ENCODE results near the gene NDUFA7.
"Not testable (repeated sequence)": the region's sequence is repeated elsewhere in the genome, so short reads cannot be mapped to it uniquely, and the experiment has no call there.

Gene NDUFA7

DNA sequence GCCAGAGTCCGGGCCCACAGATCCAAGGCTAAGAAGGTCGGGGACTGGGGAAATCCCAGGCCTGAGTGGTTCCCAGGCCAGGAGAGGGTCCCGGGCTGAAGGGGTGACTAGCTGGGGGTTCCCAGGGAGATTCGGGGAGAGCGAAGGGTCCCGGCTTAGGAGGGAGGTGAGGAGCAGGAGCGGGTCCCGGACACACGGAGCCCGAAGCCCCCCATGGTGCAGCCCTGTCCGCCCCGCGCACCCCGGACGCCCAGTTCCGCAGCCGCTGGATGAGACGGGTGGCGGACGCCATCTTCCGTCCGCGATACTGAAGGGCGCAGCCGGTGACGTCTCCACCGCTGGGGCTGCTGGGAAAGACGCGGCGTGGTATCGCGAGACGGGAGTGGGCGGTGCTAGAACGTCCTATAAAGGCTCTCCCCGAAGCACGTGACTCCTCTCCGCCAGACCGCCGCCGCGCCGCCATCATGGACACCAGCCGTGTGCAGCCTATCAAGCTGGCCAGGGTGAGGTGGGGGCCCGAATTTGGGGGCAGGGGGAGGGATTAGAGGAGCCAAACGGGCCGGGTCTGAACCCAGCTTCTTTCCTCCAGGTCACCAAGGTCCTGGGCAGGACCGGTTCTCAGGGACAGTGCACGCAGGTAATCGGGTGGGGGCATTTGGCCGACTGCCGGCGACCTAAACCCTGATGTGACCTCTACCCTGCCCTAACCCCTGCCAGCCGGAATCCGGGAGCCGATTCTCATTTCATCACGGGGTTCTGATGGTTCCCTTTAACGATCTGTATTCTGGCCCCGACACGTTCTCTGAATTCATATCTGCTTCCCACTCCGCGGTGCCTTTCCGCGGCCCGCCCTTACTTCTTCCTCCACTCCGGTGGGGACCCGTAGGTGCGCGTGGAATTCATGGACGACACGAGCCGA lies at the start of gene NDUFA7, which contains the start of gene RPS28:
Gene NDUFA7, minus strand, starts transcription at position 309 of the 919 bp plus-strand sequence. Its CDS starts 17 bp downstream, at position 292.
Gene RPS28, plus strand, starts transcription at position 430 of the 919 bp plus-strand sequence. Its CDS starts 35 bp downstream, at position 465.
- peak; percentile 94 to 97 for DNase-seq (ENCODE audit: low read depth in 2 of 2)

DNA sequence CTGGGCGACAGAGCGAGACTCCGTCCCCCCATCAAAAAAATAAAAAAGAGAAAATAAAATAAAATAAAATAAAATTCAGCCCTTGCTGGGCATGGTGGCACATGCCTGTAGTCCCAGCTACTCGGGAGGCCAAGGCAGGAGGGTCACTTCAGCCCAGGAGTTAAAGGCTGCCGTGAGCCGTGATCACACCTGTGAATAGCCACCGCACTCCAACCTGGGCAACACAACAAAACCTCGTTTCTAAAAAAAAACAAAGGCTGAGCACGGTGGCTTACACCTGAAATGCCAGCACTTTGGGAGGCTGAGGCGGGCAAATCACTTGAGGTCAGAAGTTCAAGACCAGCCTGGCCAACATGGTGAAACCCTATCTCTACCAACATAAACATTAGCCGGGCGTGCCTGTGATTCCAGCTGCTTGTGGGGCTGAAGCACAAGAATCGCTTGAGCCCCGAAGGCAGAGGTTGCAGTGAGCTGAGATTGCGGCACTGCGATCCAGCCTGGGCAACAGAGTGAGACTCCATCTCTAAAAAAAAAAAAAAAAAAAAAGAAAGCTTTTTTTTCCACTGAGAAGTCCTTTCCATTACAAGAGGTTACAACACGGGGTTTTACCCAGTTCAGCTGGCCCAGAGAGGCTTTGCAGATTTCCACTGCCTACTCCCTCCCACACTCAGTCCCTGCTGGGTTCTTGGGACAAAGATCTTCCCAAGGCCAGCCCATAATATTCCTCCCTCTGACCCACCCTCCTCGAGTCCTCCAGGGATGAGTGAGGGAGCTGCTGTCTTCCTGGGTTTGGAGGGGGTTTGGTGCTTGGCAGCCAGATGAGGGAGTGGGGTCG lies 49.2 kb upstream of the NDUFA7 start:
- DNase-seq (ENCODE audit: low read depth in 2 of 2) = no peak

DNA sequence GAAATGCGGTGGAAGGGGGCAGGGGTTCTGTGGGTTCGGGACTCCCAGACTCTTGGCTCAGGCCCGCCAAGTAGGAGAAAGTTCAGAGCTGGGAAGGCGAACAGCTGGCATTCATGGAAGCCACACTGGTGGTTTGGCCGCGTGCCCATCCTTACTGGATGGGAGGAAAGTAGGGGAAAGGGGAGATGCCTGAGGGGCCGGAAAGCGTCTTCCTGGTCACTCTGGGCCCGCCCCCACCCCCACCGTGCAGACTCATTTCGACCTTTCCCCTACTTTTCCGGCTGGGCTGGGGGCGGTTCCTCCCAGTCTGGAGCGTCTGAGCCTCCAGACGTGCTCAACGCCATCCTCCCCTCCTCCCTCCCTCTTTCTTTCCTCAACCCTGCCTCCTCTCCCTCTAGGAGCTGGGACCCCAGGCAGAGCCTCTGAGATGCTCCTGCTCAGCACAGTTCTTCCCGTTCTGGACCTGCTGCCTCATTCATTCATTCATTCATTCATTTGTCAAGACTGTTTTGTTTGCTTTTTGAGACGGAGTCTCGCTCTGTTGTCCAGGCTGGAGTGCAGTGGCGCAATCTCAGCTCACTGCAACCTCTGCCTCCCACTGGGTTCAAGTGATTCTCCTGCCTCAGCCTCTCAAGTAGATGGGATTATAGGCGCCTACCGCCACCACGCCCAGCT lies 46.3 kb upstream of the NDUFA7 start:
- DNase-seq (ENCODE audit: low read depth in 2 of 2) = no peak

DNA sequence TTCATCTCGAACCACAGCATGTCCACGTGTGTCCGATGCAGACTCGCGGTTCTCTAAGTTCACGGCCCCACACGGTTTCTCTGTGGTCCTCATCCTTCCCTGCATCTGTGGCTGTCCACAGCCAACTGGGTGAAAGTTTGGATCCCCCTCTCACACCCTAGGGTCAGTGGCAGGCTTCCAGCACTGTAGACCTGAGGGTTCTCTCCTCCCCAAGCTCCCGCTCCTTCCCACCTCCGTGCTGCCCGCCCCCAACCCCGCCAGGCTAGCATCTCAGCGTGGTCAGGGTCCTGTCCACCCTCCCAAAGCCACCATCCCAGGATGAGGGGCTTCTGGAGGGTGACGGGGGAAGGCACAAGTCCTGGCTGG lies 45.8 kb upstream of the NDUFA7 start:
- no peak for DNase-seq (ENCODE audit: low read depth in 2 of 2)

DNA sequence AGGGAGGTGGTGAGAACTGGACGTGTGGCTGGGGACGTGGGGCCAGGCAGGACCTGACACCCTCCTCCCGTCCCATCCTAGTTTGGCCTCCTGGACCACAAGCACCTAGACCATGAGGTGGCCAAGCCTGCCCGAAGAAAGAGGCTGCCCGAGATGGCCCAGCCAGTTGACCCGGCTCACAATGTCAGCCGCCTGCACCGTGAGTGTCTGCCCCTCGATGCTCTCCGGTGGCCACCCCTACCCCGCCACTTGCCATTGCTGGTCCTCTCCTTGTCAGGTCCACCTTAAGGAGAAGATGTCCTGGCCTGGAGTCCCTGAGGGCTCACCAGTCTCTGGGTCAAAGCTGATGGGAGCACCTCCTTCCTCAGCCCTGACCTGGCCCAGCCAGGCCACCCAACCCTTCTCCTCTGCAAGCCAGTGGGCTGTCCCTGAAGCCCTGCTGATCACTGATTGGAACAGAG lies 45.0 kb upstream of the NDUFA7 start:
- DNase-seq (ENCODE audit: low read depth in 2 of 2) = no peak

DNA sequence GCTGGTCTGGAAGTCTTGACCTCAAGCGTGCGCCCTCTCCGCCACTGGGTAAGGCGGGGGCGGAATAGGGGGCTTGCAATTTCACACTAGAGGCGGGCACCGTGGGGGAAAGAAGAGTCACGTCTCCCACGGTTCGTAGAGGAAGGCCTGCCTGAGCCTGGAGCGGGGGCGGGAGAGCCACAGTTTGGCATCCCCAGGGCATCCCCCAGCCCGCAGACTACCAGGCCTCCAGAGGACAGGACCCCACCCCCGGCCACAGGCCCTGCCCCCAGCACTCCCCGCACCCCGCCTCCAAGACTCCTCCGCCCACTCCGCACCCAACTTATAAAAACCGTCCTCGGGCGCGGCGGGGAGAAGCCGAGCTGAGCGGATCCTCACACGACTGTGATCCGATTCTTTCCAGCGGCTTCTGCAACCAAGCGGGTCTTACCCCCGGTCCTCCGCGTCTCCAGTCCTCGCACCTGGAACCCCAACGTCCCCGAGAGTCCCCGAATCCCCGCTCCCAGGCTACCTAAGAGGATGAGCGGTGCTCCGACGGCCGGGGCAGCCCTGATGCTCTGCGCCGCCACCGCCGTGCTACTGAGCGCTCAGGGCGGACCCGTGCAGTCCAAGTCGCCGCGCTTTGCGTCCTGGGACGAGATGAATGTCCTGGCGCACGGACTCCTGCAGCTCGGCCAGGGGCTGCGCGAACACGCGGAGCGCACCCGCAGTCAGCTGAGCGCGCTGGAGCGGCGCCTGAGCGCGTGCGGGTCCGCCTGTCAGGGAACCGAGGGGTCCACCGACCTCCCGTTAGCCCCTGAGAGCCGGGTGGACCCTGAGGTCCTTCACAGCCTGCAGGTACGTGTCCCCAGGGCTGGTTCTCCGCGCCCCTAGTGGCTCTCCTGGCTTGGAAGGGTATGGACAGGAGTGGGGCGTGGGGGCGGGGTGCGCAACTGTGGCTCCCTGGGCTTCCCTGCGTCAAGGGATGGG lies 42.9 kb upstream of the NDUFA7 start, which contains the start of gene ANGPTL4:
Gene ANGPTL4, plus strand, starts transcription at position 353 of the 969 bp plus-strand sequence. Its CDS starts 167 bp downstream, at position 520.
- DNase-seq (ENCODE audit: low read depth in 2 of 2) = peak; percentile 39 to 58

DNA sequence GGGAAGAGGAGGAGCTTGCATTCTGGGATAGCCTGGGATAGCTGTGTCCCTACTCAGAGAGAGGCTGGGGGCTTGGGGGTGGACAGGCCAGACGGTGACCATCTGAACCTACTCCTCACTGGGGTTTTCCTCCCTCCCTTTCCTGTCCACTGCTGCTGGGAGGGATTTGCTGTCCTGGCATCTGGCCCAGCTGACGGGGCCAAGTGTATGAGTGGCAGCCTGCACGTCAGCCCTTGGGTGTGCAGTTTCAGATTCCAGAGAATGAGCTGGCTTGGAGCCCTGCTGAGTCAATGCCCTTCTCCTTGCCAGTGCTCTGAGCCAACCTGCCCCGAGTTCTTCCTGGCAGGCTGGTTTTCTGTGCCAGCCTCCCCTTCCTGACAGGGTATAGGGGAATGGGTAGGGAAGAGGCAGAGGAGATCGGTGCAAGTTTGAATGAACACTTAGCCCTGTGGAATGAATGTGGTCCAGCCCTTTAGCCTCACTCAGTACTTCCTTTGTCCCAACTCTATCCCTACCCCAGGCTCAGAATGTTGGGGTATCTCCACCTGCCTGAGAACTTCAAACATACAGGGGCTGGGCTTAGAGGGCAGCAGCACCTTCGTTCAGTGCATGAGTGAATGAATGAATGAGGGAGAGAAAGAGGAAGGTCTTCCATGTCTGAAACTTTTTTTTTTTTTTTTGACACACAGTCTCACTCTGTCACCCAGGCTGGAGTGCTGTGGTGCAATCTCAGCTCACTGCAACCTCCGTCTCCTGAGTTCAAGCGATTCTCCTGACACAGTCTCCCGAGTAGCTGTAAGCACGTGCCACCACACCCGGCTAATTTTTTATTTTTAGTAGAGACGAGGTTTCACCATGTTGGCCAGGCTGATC lies 41.0 kb upstream of the NDUFA7 start:
- no peak for DNase-seq (ENCODE audit: low read depth in 2 of 2)

DNA sequence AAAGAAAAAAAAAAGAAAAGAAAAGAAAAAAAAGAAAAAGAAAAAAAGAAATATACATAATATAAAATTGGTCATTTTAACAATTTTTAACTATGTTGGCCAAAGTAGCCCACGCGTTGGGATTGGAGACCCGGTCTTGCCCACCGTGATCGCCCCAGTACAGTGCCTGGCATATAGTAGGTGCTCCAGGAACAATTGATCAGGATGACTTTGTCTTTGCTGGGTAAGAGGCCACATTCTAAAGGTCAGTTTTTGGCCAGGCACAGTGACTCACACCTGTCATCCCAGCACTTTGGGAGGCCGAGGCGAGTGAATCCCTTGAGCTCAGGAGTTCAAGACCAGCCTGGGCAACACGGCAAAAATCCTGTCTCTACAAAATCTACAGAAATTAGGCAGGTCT lies 39.0 kb upstream of the NDUFA7 start:
- DNase-seq (ENCODE audit: low read depth in 2 of 2) = no peak

DNA sequence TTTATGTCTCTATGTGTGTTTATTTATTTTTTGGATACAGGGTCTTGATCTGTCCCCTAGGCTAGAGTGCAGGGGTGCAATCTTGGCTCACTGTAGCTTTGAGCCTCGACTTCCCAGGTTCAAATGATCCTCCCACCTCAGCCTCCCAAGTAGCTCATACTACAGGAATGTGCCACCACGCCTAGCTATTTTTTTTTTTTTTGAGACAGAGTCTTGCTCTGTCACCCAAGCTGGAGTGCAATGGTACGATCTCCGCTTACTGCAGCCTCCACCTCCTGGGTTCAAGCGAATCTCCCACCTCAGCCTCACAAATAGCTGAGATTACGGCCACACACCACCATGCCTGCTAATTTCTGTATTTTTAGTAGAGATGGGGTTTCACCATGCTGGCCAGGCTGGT lies 37.8 kb upstream of the NDUFA7 start:
- no peak for DNase-seq (ENCODE audit: low read depth in 2 of 2)

DNA sequence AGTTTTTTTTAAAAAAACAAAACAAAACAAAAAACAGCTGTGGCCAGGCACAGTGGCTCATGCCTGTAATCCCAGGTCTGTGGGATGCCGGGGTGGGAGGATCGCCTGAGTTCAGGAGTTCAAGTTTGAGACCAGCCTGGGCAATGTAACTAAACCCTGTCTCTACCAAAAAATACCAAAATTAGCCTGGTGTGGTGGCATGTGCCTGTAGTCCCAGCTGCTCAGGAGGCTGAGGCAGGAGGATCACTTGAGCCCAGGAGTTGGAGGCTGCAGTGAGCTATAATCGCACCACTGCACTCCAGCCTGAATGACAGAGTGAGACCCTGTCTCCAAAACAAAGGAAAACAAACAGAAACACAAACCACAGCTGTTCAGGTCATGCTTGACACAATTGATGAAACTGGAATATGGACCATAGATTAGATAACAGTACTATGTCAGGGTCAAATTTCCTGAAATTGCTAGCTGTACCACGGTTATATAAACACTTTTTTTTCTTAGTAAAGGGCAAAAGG lies 35.9 kb upstream of the NDUFA7 start:
- DNase-seq (ENCODE audit: low read depth in 2 of 2) = no peak

DNA sequence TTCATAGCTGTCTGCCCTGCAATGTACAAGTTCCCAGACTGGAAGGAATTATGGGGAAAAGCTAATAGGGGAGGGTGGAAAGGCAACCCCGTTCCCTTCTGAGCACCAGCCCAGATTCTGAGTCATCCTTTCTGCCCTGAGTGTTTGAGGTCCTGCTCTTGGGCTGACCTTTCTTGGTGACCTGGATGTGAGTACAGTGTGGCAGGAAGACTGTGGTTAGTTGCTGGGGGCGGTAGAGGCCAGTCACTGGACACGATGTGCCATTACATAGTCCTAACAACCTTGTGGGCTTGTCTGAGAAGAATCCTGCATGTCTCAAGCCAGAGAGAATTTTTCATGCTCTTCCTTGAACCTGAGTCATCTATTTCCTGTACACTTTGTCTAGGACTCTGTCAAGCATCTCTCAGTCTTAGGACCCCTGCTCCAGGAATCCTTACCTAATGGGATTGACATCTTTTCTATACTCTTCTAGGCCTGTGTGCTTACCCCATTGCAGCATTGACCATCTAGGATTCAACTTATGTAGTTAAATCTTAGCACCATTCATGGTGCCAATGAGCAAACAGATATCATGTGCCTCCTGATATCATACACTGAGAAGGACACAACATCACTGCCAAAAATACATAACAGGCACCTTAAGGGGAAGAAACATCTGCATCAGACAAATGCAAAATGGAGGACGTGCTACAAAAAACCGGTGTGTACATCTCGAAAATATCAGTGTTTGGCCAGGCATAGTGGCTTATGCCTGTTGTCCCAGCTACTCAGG lies 34.6 kb upstream of the NDUFA7 start:
- DNase-seq (ENCODE audit: low read depth in 2 of 2) = no peak

DNA sequence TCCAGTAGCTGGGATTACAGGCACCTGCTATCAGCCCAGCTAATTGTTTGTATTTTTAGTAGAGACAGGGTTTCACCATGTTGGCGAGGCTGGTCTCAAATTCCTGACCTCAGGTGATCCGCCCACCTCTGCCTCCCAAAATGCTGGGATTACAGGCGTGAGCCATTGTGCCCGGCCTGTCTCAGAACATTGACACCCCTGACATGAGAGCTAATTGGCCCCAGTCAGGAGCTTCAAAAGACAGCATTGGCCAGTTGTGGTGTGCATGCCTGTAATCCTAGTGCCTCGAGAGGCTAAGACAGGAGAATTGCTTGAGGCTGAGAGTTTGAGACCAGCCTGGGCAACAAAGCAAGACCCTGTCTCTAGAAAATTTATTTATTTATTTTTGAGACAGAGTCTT lies 31.7 kb upstream of the NDUFA7 start:
- not testable (repeated sequence) for DNase-seq (ENCODE audit: low read depth in 2 of 2)

DNA sequence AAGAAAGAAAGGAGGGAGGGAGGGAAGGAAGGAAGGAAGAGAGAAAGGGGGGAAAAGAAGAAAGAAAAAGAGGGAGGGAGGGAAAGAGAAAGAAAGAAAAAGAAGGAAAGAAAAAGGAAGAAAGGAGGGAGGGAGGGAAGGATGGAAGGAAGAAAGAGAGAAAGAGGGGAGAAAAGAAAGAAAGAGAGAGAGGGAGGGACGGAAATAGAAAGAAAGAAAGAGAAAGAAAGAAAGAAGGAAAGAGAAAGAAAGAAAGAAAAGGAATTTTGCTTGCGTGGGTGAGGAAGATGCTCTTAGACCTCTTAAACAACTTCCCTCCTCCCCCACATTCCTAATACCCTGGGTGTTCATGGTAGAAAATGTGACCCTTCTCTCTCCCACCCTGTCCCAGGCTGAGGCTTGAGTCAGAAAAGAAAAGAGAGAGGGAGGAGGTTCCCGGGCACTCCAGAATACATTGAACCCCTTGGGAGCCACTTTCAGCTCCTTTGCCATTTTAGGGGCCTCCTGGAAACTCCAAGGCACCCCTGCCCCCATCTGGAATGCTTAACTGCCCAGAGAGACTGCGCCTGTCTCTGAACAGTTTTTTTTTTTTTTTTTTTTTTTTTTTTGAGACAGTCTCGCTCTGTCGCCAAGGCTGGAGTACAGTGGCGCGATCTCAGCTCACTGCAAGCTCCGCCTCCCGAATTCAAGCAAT lies 31.1 kb upstream of the NDUFA7 start:
- no peak for DNase-seq (ENCODE audit: low read depth in 2 of 2)

DNA sequence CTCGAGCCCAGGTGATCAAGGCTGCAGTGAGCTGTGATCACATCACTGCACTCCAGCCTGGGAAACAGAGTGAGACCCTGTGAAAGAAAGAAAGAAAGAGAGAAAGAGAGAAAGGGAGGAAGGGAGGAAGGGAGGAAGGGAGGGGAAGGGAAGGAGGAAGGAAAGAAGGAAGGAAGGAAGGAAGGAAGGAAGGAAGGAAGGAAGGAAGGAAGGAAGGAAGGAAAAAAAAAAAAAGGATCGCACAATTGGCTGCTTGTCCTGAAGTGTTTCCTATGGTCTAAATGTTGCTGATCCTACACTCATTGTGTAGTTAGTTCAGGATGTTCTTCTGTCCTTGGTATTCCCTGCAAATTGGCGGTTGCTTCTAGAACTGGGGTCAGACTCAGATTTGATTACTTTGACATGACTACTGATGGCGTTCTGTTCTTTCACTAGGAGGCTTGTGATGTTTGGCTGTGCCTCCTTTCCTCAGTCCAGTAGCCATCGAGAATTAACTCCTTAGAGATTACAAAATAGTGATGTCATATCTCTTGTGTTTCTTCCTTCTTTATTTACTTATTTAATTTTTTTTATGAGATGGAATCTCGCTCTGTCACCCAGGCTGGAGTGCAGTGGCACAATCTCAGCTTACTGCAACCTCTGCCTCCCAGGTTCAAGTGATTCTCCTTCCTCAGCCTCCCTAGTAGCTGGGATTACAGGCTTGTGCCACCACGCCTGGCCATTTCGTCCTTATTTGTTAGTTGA lies 28.6 kb upstream of the NDUFA7 start:
- DNase-seq (ENCODE audit: low read depth in 2 of 2) = not testable (repeated sequence)

DNA sequence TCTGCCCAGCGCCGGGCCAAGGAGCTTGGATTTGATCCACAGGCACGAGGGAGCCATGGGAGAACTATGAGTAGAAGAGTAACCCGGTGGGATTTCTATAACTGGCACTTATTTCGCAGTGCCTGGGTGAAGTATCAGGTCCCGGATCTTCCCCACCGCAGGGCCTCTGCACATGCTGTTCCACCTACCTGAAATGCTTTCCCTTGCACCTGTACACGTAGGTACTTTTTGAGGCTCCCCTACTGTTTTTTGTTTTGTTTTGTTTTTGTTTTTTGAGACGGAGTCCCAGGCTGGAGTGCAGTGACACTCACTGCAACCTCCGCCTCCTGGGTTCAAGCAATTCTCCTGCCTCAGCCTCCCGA lies 22.3 kb upstream of the NDUFA7 start:
- DNase-seq (ENCODE audit: low read depth in 2 of 2) = no peak

DNA sequence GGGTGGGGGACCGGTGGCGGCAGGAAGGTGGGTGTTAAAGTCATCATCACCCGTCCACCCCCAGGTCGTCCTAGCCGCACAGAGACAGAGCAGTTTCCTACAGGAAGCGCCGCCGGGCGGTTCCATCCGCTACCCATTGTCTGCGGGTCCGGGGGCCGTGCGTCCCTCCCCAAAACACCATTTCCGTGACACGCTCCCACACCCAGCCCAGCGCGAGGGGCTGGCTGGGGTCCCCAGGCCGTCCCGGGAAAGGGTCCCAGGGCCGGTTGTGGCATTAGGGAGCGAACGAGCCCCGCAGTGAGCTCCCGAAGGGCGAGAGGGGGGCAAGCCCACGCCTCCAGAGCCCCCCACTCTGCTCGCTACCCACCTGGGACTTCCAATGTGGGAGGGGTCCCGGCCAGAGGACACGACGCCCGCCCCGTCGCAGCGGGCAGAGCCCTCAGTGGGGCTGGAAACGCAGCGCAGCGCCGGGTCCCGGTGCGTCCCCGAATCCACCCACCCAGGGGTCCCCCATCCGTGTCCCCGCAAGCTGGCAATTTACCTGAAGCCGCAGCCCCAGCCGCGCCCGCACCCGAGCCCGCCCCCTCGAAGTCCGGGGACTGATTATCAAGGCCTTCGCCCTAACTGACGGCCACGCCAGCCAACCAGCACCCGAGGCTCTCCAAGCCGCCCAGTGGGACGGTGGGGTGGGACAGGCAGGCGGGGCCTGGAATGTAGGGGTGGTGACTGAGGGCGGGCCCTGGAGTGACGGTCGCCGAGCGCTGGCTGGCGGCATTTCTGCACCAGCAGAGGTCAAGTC lies 21.7 kb upstream of the NDUFA7 start, which contains the start of gene KANK3:
Gene KANK3, minus strand, starts transcription at position 579 of the 799 bp plus-strand sequence. CDS start 5,434 bp downstream, outside the sequence.
- DNase-seq (ENCODE audit: low read depth in 2 of 2) = peak; percentile 90 to 92
